GM21515 (cell line): Measurements from ENCODE around the gene SLC43A1.

Experiments
- ATAC-seq: cut with Tn5 transposase; IDR thresholded peaks from one replicate; pipeline ENCODE4 v1.9.1; 2021; ENCODE audit not compliant: unreplicated experiment

Gene SLC43A1

DNA sequence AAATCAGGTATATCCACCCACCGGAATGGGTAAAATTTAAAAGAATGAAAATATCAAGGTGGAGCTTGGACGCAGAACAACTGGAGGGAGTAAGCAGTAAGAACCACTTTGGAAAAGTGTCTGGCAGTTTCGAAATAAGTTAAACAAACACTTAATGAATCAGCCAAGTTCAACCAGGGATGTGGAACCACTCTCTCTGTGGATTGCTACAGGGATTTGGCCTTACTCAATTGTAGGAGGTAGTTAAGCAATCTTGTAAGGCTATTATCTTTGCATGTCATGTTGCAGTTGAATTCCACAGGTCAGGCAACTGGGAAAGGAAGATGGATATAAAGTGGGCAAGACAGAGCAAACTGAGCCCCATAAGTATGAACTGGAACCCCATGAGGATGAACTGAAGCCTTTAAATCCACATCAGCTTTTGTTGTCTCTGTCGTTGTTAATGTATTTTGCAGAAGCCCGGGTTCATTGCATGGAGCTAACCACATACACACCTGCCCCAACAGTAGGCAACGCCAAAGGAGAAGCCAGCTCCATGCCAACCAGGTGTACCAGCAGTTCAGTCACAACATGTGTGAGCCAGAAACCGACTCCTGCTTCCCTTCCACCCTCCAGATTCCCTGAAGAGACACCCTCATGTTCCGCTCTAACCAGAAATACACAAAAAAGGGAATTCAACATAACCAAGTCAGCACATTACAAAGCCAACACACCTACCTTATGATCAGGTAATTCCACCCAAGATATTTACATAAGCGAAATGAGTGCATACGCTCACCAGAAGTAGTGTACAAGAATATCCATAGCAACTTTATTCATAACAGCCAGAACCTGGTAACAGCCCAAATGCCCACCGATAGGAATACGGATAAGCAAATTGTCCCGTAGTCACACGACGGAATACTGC is 80.6 kb downstream of the SLC43A1 start:
- no peak for ATAC-seq
